Smooth muscle cell (in vitro differentiated cells): Measurements from ENCODE around the gene RTP4. TPM values are rescaled to one million over a fixed set of nuclear protein-coding genes. Genes with fewer than 3 reads are reported as not detected.

ENCODE experiments used
- DNase-seq: peaks from one replicate; lab custom pipeline; 2025; ENCODE audit not compliant: unreplicated experiment; lab: John Stamatoyannopoulos, UW
- H2AFZ ChIP-seq: fragments of 200-600 bp; sonication (generic); 2 replicates; pipeline ENCODE4 v1.6.0; 2016; ENCODE audit warnings: antibody characterized with exemption, low read depth, mild to moderate bottlenecking
- H3F3A ChIP-seq: fragments of 200-600 bp; sonication (generic); 2 replicates; pipeline ENCODE4 v1.6.0; 2017; ENCODE audit warnings: antibody characterized with exemption, low read depth
- H3K27ac ChIP-seq: fragments of 200-600 bp; sonication (generic); 2 replicates; pipeline ENCODE4 v1.5.1; 2016; ENCODE audit warnings: low read depth, mild to moderate bottlenecking
- H3K27me3 ChIP-seq: fragments of 200-600 bp; sonication (generic); 2 replicates; pipeline ENCODE4 v1.6.1; 2016; ENCODE audit warnings: low read depth, mild to moderate bottlenecking
- H3K36me3 ChIP-seq: fragments of 200-600 bp; sonication (generic); 2 replicates; pipeline ENCODE4 v1.5.1; 2016; ENCODE audit warnings: low read depth
- H3K4me1 ChIP-seq: fragments of 200-600 bp; sonication (generic); 2 replicates; pipeline ENCODE4 v1.5.1; 2016; ENCODE audit warnings: low read depth
- H3K4me2 ChIP-seq: fragments of 200-600 bp; sonication (generic); 2 replicates; pipeline ENCODE4 v1.6.0; 2016; ENCODE audit warnings: mild to moderate bottlenecking
- H3K4me3 ChIP-seq: fragments of 200-600 bp; sonication (generic); 2 replicates; pipeline ENCODE4 v1.5.1; 2016; ENCODE audit warnings: mild to moderate bottlenecking
- H3K79me2 ChIP-seq: fragments of 200-600 bp; sonication (generic); 2 replicates; pipeline ENCODE4 v1.6.0; 2016; ENCODE audit warnings: low read depth, mild to moderate bottlenecking
- H3K9ac ChIP-seq: fragments of 200-600 bp; sonication (generic); 2 replicates; pipeline ENCODE4 v1.6.0; 2016; ENCODE audit warnings: low read depth
- H3K9me3 ChIP-seq: fragments of 200-600 bp; sonication (generic); replicated peaks from 2 replicates; pipeline ENCODE4 v1.5.1; 2016; ENCODE audit warnings: low read depth
- H4K20me1 ChIP-seq: fragments of 200-600 bp; sonication (generic); 2 replicates; pipeline ENCODE4 v1.6.0; 2016; ENCODE audit warnings: low read depth
- CTCF ChIP-seq: fragments of 200-600 bp; sonication (generic); IDR thresholded peaks from 2 replicates; pipeline ENCODE4 v1.5.1; 2017; ENCODE audit warnings: borderline replicate concordance, mild to moderate bottlenecking, antibody characterized with exemption; ENCODE audit not compliant: insufficient read depth, poor library complexity, severe bottlenecking
- WGBS: methylation state at CpG from one replicate; pipeline ENCODE4 v1.1.7; 2016; ENCODE audit warnings: low lambda C conversion rate; 5-methylcytosine and 5-hydroxymethylcytosine counted together
- polyA plus RNA-seq: library from polyadenylated mRNA; unstranded; fragments of >200 nt; fragmentation: Nextera tagmentation; extraction: Ambion mirVana; gene quantifications from 2 replicates; pipeline ENCODE4 v1.2.1, GENCODE V29; 2016
- total RNA-seq: library from RNA; depleted of rRNA; stranded (reverse); fragments of >200 nt; gene quantifications from 2 replicates; pipeline ENCODE4 v1.2.3, GENCODE V29; 2014

The RTP4 gene
- total and polyA plus RNA-seq, 2 experiments from 2014 or later: 0.53 TPM; not detected in 1

GRCh38 chr3:187383246-187383645 is 15.1 kb downstream of the RTP4 start:
- H3K4me3 ChIP-seq: no peak overlapping the region
- no peak overlapping the region for H2AFZ ChIP-seq
- TF ChIP-seq CTCF: no peak
- H3K79me2 ChIP-seq: no peaks in the 10 kb centered on the region
- peaks cover 3% of the 10 kb centered on the region for H3K4me1 ChIP-seq
- H4K20me1 ChIP-seq: no peaks in the 10 kb centered on the region
- no peak overlapping the region for H3K27ac ChIP-seq
- no peaks in the 10 kb centered on the region for H3K36me3 ChIP-seq
- H3K27me3 ChIP-seq: no peaks in the 10 kb centered on the region
- DNase-seq: no peak
- no peak overlapping the region for H3K4me2 ChIP-seq
- 90% methylated on average over 4 of the region's 4 CpGs for WGBS
- H3F3A ChIP-seq: no peaks in the 10 kb centered on the region
- H3K9me3 ChIP-seq: no peaks in the 10 kb centered on the region
- H3K9ac ChIP-seq: no peak overlapping the region

GRCh38 chr3:187385296-187385695 is 17.1 kb downstream of the RTP4 start:
- H3K27ac ChIP-seq: no peak overlapping the region
- no peaks in the 10 kb centered on the region for H3K27me3 ChIP-seq
- H3K9ac ChIP-seq: no peak overlapping the region
- no peaks in the 10 kb centered on the region for H3F3A ChIP-seq
- H3K36me3 ChIP-seq: no peaks in the 10 kb centered on the region
- no peaks in the 10 kb centered on the region for H3K9me3 ChIP-seq
- TF ChIP-seq CTCF: no peak
- no peaks in the 10 kb centered on the region for H4K20me1 ChIP-seq
- H3K79me2 ChIP-seq: no peaks in the 10 kb centered on the region
- DNase-seq: no peak
- H3K4me1 ChIP-seq: peaks cover 3% of the 10 kb centered on the region
- H2AFZ ChIP-seq: no peak overlapping the region
- no peak overlapping the region for H3K4me2 ChIP-seq
- 82% methylated on average over 1 of the region's 1 CpG for WGBS
- no peak overlapping the region for H3K4me3 ChIP-seq

DNA sequence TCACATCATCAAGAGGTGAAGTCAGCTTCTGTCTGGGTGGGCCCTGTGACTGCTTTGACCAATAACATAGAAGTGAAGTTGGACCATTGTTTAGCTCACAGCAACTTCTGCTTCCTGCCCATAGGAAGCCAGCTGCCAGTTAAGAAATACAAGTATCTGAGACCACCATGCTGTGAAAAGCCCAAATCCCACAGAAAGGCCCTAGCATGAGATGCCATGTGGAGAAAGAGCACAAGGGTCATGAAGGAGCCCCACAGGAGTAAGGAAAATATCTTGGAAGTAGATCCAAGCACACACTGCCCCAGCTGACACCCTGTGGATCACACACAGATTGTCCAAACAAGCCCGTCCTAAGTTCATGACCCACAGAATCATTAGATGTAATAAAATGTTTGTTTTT is 28.5 kb downstream of the RTP4 start:
- no peak for TF ChIP-seq CTCF
- no peaks in the 10 kb centered on the region for H3K36me3 ChIP-seq
- no peaks in the 10 kb centered on the region for H3K79me2 ChIP-seq
- H3K9me3 ChIP-seq: no peaks in the 10 kb centered on the region
- no peak overlapping the region for H2AFZ ChIP-seq
- H3K4me2 ChIP-seq: no peak overlapping the region
- 90% methylated on average over 1 of the region's 1 CpG for WGBS
- H3F3A ChIP-seq: no peaks in the 10 kb centered on the region
- DNase-seq: no peak
- H3K4me3 ChIP-seq: no peak overlapping the region
- no peaks in the 10 kb centered on the region for H4K20me1 ChIP-seq
- no peak overlapping the region for H3K27ac ChIP-seq
- no peaks in the 10 kb centered on the region for H3K27me3 ChIP-seq
- no peak overlapping the region for H3K9ac ChIP-seq
- H3K4me1 ChIP-seq: no peaks in the 10 kb centered on the region

DNA sequence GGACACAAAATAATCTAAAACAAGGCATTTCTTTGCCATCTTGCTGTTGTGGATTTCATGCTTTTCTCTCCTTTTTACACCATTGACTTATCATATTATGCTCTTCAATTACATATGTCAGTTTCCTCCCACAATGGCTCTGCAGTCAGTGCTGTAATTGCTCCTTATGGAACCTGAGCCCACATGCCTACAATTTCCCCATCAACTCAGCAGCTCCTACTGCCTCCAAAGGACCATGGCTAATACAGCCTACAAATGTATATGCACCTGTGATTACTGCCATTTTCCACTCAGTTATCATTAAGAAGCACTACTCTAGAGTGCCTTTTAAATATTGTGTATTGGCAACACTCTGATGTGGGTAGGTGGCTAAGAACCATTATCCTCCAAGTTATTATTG is 30.8 kb downstream of the RTP4 start:
- DNase-seq: no peak
- H3K79me2 ChIP-seq: no peaks in the 10 kb centered on the region
- H3K9me3 ChIP-seq: no peaks in the 10 kb centered on the region
- no peaks in the 10 kb centered on the region for H3K4me1 ChIP-seq
- H2AFZ ChIP-seq: no peak overlapping the region
- H3K27ac ChIP-seq: no peak overlapping the region
- H3K4me2 ChIP-seq: no peak overlapping the region
- H3K4me3 ChIP-seq: no peak overlapping the region
- H3K9ac ChIP-seq: no peak overlapping the region
- H3F3A ChIP-seq: no peaks in the 10 kb centered on the region
- H3K36me3 ChIP-seq: no peaks in the 10 kb centered on the region
- TF ChIP-seq CTCF: no peak
- no peaks in the 10 kb centered on the region for H3K27me3 ChIP-seq
- no peaks in the 10 kb centered on the region for H4K20me1 ChIP-seq
